GM12864 (cell line): Measurements from ENCODE around the gene ACSF3.

ENCODE experiments used
- DNase-seq: peaks from one replicate; pipeline ENCODE4 v3.0.0-alpha.2; 2011; ENCODE audit warnings: low read depth
- H3K4me3 ChIP-seq: 2 replicates; pipeline ENCODE4 v1.5.1; 2011; ENCODE audit warnings: mild to moderate bottlenecking, low read depth, low read length, control low read depth
- TF ChIP-seq, protein P1 (sequence below): IDR thresholded peaks from 2 replicates; pipeline ENCODE4 v1.5.1; 2011; ENCODE audit warnings: low read depth, mild to moderate bottlenecking, moderate library complexity, low read length, control low read depth, inconsistent platforms; ENCODE audit errors: missing control alignments

ACSF3 gene

DNA sequence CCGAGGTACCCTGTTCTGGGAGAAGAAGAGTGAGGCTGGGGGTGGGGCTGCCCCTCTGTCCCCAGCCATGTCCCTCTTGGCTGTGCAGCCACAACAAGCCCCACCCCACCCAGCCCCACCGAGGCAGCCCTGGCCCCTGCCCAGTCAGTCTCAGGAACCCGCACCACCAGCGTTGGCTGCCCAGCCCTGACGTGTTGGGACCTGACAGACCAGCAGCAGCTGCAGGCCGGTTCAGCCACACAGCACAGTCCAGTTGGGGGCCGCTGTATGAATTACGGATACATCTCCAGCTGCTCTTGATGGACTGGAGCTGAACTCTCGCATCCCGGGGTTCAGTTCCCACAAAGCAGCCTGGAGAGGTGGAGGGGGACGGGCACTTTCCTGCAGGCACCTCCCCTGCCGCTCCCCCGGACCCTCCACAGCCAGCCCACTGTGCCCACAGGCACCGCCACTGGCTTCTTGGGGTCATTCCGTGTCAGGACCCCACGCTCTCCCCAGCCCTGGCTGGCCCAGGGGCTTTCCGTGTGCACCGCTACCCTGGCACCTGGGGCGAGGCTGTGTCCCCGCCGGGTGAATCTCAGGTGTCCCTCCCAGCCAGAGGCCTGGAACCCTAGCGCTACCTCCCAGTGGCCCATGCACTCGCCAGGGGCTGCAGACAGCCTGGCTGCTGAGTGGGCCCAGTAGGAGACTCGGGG, 84.9 kb downstream of the ACSF3 start:
- no peak for DNase-seq
- TF ChIP-seq, protein P1, sequence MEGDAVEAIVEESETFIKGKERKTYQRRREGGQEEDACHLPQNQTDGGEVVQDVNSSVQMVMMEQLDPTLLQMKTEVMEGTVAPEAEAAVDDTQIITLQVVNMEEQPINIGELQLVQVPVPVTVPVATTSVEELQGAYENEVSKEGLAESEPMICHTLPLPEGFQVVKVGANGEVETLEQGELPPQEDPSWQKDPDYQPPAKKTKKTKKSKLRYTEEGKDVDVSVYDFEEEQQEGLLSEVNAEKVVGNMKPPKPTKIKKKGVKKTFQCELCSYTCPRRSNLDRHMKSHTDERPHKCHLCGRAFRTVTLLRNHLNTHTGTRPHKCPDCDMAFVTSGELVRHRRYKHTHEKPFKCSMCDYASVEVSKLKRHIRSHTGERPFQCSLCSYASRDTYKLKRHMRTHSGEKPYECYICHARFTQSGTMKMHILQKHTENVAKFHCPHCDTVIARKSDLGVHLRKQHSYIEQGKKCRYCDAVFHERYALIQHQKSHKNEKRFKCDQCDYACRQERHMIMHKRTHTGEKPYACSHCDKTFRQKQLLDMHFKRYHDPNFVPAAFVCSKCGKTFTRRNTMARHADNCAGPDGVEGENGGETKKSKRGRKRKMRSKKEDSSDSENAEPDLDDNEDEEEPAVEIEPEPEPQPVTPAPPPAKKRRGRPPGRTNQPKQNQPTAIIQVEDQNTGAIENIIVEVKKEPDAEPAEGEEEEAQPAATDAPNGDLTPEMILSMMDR: no peak
- no peak overlapping the region for H3K4me3 ChIP-seq

DNA sequence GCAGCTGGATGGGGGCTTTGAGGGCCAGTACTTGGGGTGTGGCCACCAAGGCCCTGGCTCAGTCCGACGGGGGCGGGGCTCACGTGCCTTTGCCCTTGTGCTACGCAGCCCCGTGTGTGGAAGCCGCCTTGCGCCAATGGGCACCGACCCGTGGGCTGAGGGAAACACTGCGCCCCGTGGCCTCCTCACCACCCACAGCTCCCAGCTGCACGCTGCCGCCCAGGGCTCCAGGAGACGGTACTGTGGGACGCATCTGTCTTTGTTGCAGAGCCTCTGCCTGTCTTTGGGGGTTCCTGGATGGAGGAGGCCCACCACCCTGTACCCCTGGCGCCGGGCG, 85.5 kb downstream of the ACSF3 start:
- H3K4me3 ChIP-seq: no peak overlapping the region
- TF ChIP-seq, protein P1: no peak
- DNase-seq: no peak

DNA sequence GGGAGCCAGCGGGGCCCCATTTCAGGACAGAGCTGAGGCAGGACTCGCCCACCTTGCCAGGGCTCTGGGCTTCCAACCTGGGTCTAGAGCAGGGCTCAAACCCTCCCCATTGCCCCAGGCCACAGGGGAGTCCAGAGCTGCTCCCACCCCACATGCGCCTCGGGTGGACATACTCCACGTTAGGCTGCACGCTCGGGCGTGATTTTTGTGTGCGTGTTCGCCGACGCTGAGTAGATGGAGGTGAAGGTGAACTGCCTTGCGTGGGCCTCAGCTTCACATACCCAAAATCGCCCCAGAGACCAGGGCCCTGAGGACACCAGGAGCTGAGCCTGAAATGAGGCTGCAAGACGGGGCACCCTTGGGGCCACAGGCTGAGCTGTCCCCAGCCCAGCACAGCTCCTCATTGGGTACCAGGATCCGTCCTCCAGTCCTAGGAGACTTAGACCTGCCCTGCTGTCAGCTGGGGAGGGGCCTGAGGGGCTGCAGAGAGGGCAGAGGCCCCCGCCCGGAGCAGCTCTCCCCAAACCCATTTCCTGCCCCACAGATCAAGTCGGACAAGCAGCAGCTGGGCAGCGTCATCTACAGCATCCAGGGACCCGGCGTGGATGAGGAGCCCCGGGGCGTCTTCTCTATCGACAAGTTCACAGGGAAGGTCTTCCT, 86.1 kb downstream of the ACSF3 start:
- no peak overlapping the region for H3K4me3 ChIP-seq
- no peak for DNase-seq
- TF ChIP-seq, protein P1: no peak

DNA sequence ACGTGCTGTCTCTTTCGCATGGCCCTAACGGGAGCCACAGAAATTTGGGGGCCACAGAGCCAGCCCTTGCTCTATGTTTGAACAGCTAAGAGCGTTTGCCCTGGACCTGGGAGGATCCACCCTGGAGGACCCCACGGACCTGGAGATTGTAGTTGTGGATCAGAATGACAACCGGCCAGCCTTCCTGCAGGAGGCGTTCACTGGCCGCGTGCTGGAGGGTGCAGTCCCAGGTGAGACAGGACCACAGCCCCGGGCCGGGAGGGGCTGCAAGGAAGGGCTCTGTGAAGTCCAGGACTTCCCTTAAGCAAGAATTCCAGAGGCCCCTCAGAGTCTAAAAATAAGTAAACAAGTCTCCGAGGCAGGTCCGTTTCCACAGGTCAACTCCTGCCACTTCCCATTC, 89.8 kb downstream of the ACSF3 start:
- no peak overlapping the region for H3K4me3 ChIP-seq
- no peak for DNase-seq
- TF ChIP-seq, protein P1: no peak

DNA sequence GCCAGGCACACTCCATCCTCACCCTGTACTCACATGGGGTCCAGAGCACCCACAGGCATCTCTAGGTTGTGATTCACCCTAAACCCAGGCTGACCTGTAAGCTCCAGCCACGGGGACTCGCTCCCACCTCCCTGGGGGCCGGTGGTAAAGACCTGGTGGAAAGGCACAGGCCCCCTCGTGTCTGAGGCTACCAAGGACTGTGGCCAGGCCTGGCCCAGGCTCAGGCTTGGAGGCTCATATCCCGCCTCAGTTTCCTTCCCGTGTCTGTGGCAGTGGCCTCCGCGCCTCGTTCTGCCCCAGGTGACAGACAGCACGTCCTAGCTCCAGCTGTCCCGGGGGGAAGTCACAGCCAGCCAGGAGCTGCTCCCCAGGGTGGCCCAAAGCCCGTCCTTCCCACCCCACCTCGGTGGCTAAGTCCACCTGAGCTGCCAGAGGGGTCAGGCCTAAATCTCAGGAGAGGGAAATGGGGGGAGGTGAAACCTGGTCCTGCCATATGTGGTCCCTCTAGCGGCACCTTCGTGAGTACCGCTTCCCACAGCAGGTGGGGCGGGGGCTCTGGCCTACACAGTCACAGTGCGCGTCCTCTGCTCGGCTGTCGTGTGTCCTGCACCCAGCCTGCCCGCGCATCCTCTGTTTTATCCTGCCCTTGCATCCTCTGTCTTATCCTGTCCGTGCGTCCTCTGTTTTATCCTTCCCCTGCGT, 90.5 kb downstream of the ACSF3 start:
- no peak for DNase-seq
- TF ChIP-seq, protein P1: no peak
- H3K4me3 ChIP-seq: no peak overlapping the region

DNA sequence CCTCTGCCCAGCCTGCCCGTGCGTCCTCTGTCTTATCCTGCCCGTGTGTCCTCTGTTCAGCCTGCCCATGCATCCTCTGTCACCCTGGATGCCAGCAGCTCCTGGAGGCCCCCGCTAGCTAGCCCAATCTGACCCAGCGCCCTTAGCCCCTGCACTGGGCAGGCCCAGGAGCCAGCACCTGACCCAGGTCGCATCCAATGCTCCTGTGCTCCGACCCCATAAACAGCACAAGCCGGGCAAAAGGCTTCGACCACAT, 91.0 kb downstream of the ACSF3 start:
- no peak for DNase-seq
- no peak overlapping the region for H3K4me3 ChIP-seq
- TF ChIP-seq, protein P1: no peak
